K562 (cell line): ENCODE results near the gene RPL22L1. TPM values are rescaled to one million over a fixed set of nuclear protein-coding genes. Genes with fewer than 3 reads are reported as not detected.

Experiments used
- ATAC-seq: fragments of 200-7000 bp; cut with Tn5 transposase; 3 replicates; pipeline ENCODE4 v1.9.1; 2020; ENCODE audit warnings: moderate library complexity
- BruUV-seq: library from RNA; stranded (reverse); fragments of 400-500 nt; replicated peaks from 2 replicates; lab custom pipeline; 2021; lab: Mats Ljungman, UMichigan
- CTCF ChIA-PET: fragments of 300-600 bp; formaldehyde crosslinking; extraction: SDS; loops from one replicate; lab custom pipeline; 2021; ENCODE audit warnings: low intra/inter-chr PET ratio; lab: Yijun Ruan, JAX
- POLR2A ChIA-PET: fragments of 300-600, 350-650 bp; sonication (Branson Sonifier 250); formaldehyde crosslinking; extraction: SDS; loops from one replicate; lab custom pipeline; 2021; ENCODE audit warnings: antibody characterized with exemption, inconsistent platforms; lab: Yijun Ruan, JAX
- DNase-seq, 4 experiments: peaks; one replicate each; pipeline versions ENCODE4 v3.0.0 to v3.0.0-alpha.2; 2011 to 2018; ENCODE audit warnings: low spot score in 3 of 4, mixed read lengths in 3 of 4; ENCODE audit errors: extremely low read depth in 1 of 4
- FAIRE-seq: peaks from 2 replicates; lab custom pipeline; 2011; peaks lifted over from hg19 to GRCh38; lab: Jason Lieb, UNC
- H2AFZ ChIP-seq: 2 replicates; pipeline ENCODE4 v1.6.0; 2011; ENCODE audit warnings: low read depth, low read length, control low read depth, inconsistent platforms
- H3K27ac ChIP-seq: fragments of 200-600 bp; 3 replicates; pipeline ENCODE4 v1.8.0; 2011; ENCODE audit warnings: low read depth, mild to moderate bottlenecking, control low read depth, inconsistent platforms, low read length, moderate library complexity, mixed read lengths; ENCODE audit errors: extremely low read depth
- H3K27me3 ChIP-seq, 2 experiments: fragments of 300-600 bp in 1 of 2; 2 replicates in 1 of 2; 3 replicates in 1 of 2; pipeline versions ENCODE4 v1.6.0 to v1.8.0; 2011; ENCODE audit warnings: inconsistent platforms in 2 of 2, low read length in 2 of 2, mild to moderate bottlenecking in 1 of 2, mixed read lengths in 1 of 2, moderate library complexity in 1 of 2; ENCODE audit not compliant: control insufficient read depth in 2 of 2, insufficient read depth in 2 of 2
- H3K36me3 ChIP-seq: fragments of 300-600 bp; 3 replicates; pipeline ENCODE4 v1.8.0; 2011; ENCODE audit warnings: mild to moderate bottlenecking, low read length, inconsistent platforms; ENCODE audit not compliant: control insufficient read depth, insufficient read depth
- H3K4me1 ChIP-seq, 2 experiments: fragments of 200-600 bp in 1 of 2; replicated peaks in 1 of 2; 2 replicates in 1 of 2; 3 replicates in 1 of 2; pipeline versions ENCODE4 v1.5.1 to v1.8.0; 2011; ENCODE audit warnings: inconsistent platforms in 2 of 2, low read length in 2 of 2, mild to moderate bottlenecking in 1 of 2, mixed read lengths in 1 of 2, moderate library complexity in 1 of 2; ENCODE audit not compliant: control insufficient read depth in 2 of 2, insufficient read depth in 2 of 2
- H3K4me2 ChIP-seq: 2 replicates; pipeline ENCODE4 v1.6.1; 2011; ENCODE audit warnings: low read length, control low read depth, inconsistent platforms, mixed read lengths; ENCODE audit not compliant: insufficient read depth
- H3K4me3 ChIP-seq: fragments of 200-600 bp; sonication (generic), shearing (Covaris generic); 2 replicates; pipeline ENCODE4 v1.5.1; 2016; ENCODE audit warnings: control low read depth, inconsistent platforms
- H3K79me2 ChIP-seq: fragments of 200-600 bp; 3 replicates; pipeline ENCODE4 v1.8.0; 2011; ENCODE audit warnings: low read length, inconsistent platforms; ENCODE audit not compliant: control insufficient read depth, insufficient read depth
- H3K9ac ChIP-seq, 2 experiments: 2 replicates each; pipeline versions ENCODE4 v1.6.0 to v1.6.1; 2011; ENCODE audit warnings: low read depth in 2 of 2, low read length in 2 of 2, control low read depth in 1 of 2, inconsistent platforms in 1 of 2, mild to moderate bottlenecking in 1 of 2, mixed read lengths in 1 of 2; ENCODE audit not compliant: insufficient read depth in 1 of 2
- H3K9me1 ChIP-seq: one replicate; pipeline ENCODE4 v1.6.0; 2011; ENCODE audit warnings: inconsistent platforms, mild to moderate bottlenecking, low read length, moderate library complexity; ENCODE audit not compliant: control insufficient read depth, insufficient read depth
- H3K9me3 ChIP-seq: replicated peaks from 2 replicates; pipeline ENCODE4 v1.5.1; 2011; ENCODE audit warnings: low read depth, low read length, inconsistent platforms; ENCODE audit not compliant: control insufficient read depth, insufficient read depth
- H4K20me1 ChIP-seq: replicated peaks from 2 replicates; pipeline ENCODE4 v1.6.1; 2011; ENCODE audit warnings: low read length, inconsistent platforms, mixed read lengths; ENCODE audit not compliant: control insufficient read depth, insufficient read depth
- FUS ChIP-seq: fragments of 200-400 bp; formaldehyde crosslinking; optimal IDR thresholded peaks from 2 replicates; pipeline ENCODE3; 2017; ENCODE audit warnings: low read depth, low read length
- HNRNPUL1 ChIP-seq: fragments of 200-400 bp; formaldehyde crosslinking; IDR thresholded peaks from 2 replicates; pipeline ENCODE4 v1.6.1; 2017; ENCODE audit warnings: low read length
- HOXB6 ChIP-seq: fragments of 250-450 bp; sonication (Bioruptor Pico); IDR thresholded peaks from 2 replicates; pipeline ENCODE4 v1.5.1; 2022; ENCODE audit warnings: mild to moderate bottlenecking, borderline replicate concordance
- NCOA4 ChIP-seq: fragments of 450-650 bp; IDR thresholded peaks from 2 replicates; pipeline ENCODE4 v1.6.1; 2018; ENCODE audit warnings: mild to moderate bottlenecking; ENCODE audit not compliant: partially characterized antibody
- NFIX ChIP-seq: fragments of 250-450 bp; sonication (Bioruptor Pico); IDR thresholded peaks from 2 replicates; pipeline ENCODE4 v1.4.0; 2020; ENCODE audit warnings: low read depth, mild to moderate bottlenecking, moderate library complexity
- NR1H2 ChIP-seq: sonication (generic); formaldehyde crosslinking; IDR thresholded peaks from 2 replicates; pipeline ENCODE4 v1.4.0; 2020; ENCODE audit warnings: mild to moderate bottlenecking, missing genetic modification reagents
- STAG1 ChIP-seq: sonication (generic); formaldehyde crosslinking; IDR thresholded peaks from 2 replicates; pipeline ENCODE4 v1.5.0; 2020; ENCODE audit warnings: missing genetic modification reagents, borderline replicate concordance
- TOE1 ChIP-seq, 2 experiments: fragments of 450-650 bp in 1 of 2; sonication (generic) in 1 of 2; formaldehyde crosslinking in 1 of 2; IDR thresholded peaks; 2 replicates each; pipeline versions ENCODE4 v1.7.1 to v1.8.0; 2016 to 2022; ENCODE audit warnings: borderline replicate concordance in 2 of 2, mild to moderate bottlenecking in 2 of 2, antibody characterized with exemption in 1 of 2, inconsistent platforms in 1 of 2, low read depth in 1 of 2, missing genetic modification reagents in 1 of 2, moderate library complexity in 1 of 2
- TSC22D4 ChIP-seq: fragments of 450-650 bp; IDR thresholded peaks from 2 replicates; pipeline ENCODE4 v1.6.1; 2016; ENCODE audit warnings: missing genetic modification characterization, missing biosample characterization, control low read depth
- ZNF347 ChIP-seq: fragments of 450-650 bp; formaldehyde crosslinking; IDR thresholded peaks from 2 replicates; pipeline ENCODE4 v1.4.0; 2020; ENCODE audit warnings: low read depth, mild to moderate bottlenecking, moderate library complexity
- ZNF696 ChIP-seq: fragments of 250-450 bp; sonication (Bioruptor Pico); conservative IDR thresholded peaks from 2 replicates; pipeline ENCODE4 v1.4.0; 2020; ENCODE audit warnings: mild to moderate bottlenecking, moderate library complexity
- ZNF75A ChIP-seq: fragments of 450-650 bp; formaldehyde crosslinking; IDR thresholded peaks from 2 replicates; pipeline ENCODE4 v1.4.0; 2020; ENCODE audit warnings: mild to moderate bottlenecking
- WGBS: fragments of 100-300 bp; shearing (Covaris generic); methylation state at CpG from one replicate; pipeline ENCODE4 v1.1.6; 2016; ENCODE audit warnings: low coverage, mixed read lengths; ENCODE audit not compliant: insufficient coverage; ENCODE audit errors: missing lambda C conversion rate; 5-methylcytosine and 5-hydroxymethylcytosine counted together
- in situ Hi-C: fragments of 300-500 bp; cut with MboI; formaldehyde crosslinking; loops from 4 replicates; pipeline ENCODE4 v1.15.0; 2018; ENCODE audit warnings: inconsistent platforms, mixed read lengths
- intact Hi-C: fragments of 100-400 bp; cut with micrococcal nuclease; formaldehyde crosslinking; loops from 2 replicates; pipeline ENCODE4 v1.14.2; 2022
- polyA plus RNA-seq, 8 experiments: library from polyadenylated mRNA; depleted of rRNA in 4 of 8; stranded (reverse) in 5 of 8; unstranded in 3 of 8; fragments of >200 nt; fragmentation: Nextera tagmentation in 2 of 8; fragmentation: Illumina TruSeq in 1 of 8; extraction: Ambion mirVana in 2 of 8; extraction: Trizol in 1 of 8; gene quantifications; 2 replicates each; pipeline versions ENCODE4 v1.2.1 to v1.2.3, GENCODE V29; 2011 to 2014; ENCODE audit warnings: inconsistent platforms in 1 of 8, missing spikeins in 1 of 8
- total RNA-seq, 7 experiments: library from RNA; depleted of rRNA in 6 of 7; stranded (reverse); fragments of >200 nt in 6 of 7; fragmentation: Illumina TruSeq in 2 of 7; extraction: Trizol in 2 of 7; gene quantifications; 2 replicates each; pipeline versions ENCODE4 v1.2.1 to v1.2.3, GENCODE V29; 2011 to 2021; ENCODE audit warnings: low replicate concordance in 1 of 7
- TF ChIP-seq, protein P1 (sequence below): sonication (generic); formaldehyde crosslinking; IDR thresholded peaks from 2 replicates; pipeline ENCODE4 v1.8.1; 2022; ENCODE audit warnings: missing genetic modification reagents
- TF ChIP-seq, protein P2 (sequence below): fragments of 450-650 bp; formaldehyde crosslinking; IDR thresholded peaks from 2 replicates; pipeline ENCODE4 v1.4.0; 2020; ENCODE audit warnings: mild to moderate bottlenecking, moderate library complexity
- TF ChIP-seq, protein P3 (sequence below): fragments of 450-650 bp; IDR thresholded peaks from 2 replicates; pipeline ENCODE4 v1.6.1; 2018; ENCODE audit not compliant: partially characterized antibody
- TF ChIP-seq, protein P4 (sequence below), 2 experiments: fragments of 250-450 bp in 1 of 2; fragments of 450-650 bp in 1 of 2; sonication (Bioruptor Pico) in 1 of 2; IDR thresholded peaks; 2 replicates each; pipeline versions ENCODE4 v1.6.1 to v1.8.0; 2016 to 2021; ENCODE audit warnings: mild to moderate bottlenecking in 2 of 2, moderate library complexity in 2 of 2, missing compliant biosample characterization in 1 of 2, missing genetic modification characterization in 1 of 2

The RPL22L1 gene
- total and polyA plus RNA-seq, 9 of the 15 experiments (the other 6 are each of a cell fraction or from before 2014, with no cell fraction given) = 53.9 to 198 (median 108) TPM

DNA sequence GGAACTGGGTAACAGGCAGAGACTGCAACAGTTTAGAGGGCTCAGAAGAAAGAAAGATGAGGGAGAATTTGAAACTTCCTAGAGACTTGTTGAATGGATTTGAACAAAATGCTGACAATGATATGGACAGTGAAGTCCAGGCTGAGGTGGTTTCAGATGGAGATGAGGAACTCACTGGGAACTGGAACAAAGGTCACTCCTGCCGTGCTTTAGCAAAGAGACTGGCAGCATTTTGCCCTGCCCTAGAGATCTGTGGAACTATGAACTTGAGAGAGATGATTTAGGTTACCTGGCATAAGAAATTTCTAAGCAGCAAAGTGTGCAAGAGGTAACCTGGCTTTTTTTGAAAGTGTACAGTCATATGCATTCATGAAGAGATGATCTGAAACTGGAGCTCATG, 26.8 kb upstream of the RPL22L1 start:
- DNase-seq (no peak), ATAC-seq (no peak), FAIRE-seq (no peak)
- intact Hi-C loops (no loop called here), in situ Hi-C loops (no loop called here)
- H3K4me1 ChIP-seq = 0 out of 5 replicates have a peak, but pooled peaks cover 0 to 2% of the 10 kb centered on the region in 2 experiments
- H3K27me3 ChIP-seq = no peaks in the 10 kb centered on the region
- no peaks in the 10 kb centered on the region for H3K79me2 ChIP-seq
- no peak overlapping the region for H3K27ac ChIP-seq
- H3K36me3 ChIP-seq = peaks cover 11% of the 10 kb centered on the region; the same call in 1 of the 3 replicates
- 0 out of 2 replicates have a peak, but pooled peaks cover 2% of the 10 kb centered on the region for H3K9me3 ChIP-seq
- H3K9ac ChIP-seq = no peak overlapping the region
- ChIA-PET CTCF (no interaction called here), POLR2A (no interaction called here)
- TF ChIP-seq, protein P1, sequence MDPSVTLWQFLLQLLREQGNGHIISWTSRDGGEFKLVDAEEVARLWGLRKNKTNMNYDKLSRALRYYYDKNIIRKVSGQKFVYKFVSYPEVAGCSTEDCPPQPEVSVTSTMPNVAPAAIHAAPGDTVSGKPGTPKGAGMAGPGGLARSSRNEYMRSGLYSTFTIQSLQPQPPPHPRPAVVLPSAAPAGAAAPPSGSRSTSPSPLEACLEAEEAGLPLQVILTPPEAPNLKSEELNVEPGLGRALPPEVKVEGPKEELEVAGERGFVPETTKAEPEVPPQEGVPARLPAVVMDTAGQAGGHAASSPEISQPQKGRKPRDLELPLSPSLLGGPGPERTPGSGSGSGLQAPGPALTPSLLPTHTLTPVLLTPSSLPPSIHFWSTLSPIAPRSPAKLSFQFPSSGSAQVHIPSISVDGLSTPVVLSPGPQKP = no peak
- TF ChIP-seq TSC22D4 (tag) (no peak), ZNF696 (no peak), ZNF75A (CRISPR knock-in tag) (no peak), NFIX (CRISPR knock-in tag) (no peak), FUS (no peak), STAG1 (CRISPR knock-in tag) (no peak), TOE1 (IDR thresholded peaks at IDR 0.05; ENCODE audit: borderline replicate concordance) (no peak), TOE1 (CRISPR knock-in tag; IDR thresholded peaks at IDR 0.05; ENCODE audit: borderline replicate concordance, low read depth) (no peak), ZNF347 (CRISPR knock-in tag) (no peak), NR1H2 (CRISPR knock-in tag) (no peak), NCOA4 (no peak), HNRNPUL1 (no peak), HOXB6 (CRISPR knock-in tag) (no peak)
- TF ChIP-seq, protein P2, sequence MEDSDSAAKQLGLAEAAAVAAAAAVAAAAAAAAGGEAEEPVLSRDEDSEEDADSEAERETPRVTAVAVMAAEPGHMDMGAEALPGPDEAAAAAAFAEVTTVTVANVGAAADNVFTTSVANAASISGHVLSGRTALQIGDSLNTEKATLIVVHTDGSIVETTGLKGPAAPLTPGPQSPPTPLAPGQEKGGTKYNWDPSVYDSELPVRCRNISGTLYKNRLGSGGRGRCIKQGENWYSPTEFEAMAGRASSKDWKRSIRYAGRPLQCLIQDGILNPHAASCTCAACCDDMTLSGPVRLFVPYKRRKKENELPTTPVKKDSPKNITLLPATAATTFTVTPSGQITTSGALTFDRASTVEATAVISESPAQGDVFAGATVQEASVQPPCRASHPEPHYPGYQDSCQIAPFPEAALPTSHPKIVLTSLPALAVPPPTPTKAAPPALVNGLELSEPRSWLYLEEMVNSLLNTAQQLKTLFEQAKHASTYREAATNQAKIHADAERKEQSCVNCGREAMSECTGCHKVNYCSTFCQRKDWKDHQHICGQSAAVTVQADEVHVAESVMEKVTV (CRISPR knock-in tag) = no peak
- TF ChIP-seq, protein P3, sequence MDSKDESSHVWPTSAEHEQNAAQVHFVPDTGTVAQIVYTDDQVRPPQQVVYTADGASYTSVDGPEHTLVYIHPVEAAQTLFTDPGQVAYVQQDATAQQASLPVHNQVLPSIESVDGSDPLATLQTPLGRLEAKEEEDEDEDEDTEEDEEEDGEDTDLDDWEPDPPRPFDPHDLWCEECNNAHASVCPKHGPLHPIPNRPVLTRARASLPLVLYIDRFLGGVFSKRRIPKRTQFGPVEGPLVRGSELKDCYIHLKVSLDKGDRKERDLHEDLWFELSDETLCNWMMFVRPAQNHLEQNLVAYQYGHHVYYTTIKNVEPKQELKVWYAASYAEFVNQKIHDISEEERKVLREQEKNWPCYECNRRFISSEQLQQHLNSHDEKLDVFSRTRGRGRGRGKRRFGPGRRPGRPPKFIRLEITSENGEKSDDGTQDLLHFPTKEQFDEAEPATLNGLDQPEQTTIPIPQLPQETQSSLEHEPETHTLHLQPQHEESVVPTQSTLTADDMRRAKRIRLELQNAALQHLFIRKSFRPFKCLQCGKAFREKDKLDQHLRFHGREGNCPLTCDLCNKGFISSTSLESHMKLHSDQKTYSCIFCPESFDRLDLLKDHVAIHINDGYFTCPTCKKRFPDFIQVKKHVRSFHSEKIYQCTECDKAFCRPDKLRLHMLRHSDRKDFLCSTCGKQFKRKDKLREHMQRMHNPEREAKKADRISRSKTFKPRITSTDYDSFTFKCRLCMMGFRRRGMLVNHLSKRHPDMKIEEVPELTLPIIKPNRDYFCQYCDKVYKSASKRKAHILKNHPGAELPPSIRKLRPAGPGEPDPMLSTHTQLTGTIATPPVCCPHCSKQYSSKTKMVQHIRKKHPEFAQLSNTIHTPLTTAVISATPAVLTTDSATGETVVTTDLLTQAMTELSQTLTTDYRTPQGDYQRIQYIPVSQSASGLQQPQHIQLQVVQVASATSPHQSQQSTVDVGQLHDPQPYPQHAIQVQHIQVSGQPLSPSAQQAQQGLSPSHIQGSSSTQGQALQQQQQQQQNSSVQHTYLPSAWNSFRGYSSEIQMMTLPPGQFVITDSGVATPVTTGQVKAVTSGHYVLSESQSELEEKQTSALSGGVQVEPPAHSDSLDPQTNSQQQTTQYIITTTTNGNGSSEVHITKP = no peak
- TF ChIP-seq, protein P4, sequence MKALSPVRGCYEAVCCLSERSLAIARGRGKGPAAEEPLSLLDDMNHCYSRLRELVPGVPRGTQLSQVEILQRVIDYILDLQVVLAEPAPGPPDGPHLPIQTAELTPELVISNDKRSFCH (CRISPR knock-in tag; IDR thresholded peaks at IDR 0.05) = no peak
- TF ChIP-seq, protein P4 (tag; IDR thresholded peaks at IDR 0.05) = no peak
- H3K4me3 ChIP-seq = no peak overlapping the region
- no peaks in the 10 kb centered on the region for H3K9me1 ChIP-seq
- H2AFZ ChIP-seq = no peak overlapping the region
- 67% methylated on average over 1 of the region's 1 CpG for WGBS
- H4K20me1 ChIP-seq = no peaks in the 10 kb centered on the region
- BruUV-seq = no TSS peak
- H3K4me2 ChIP-seq = no peak overlapping the region
